ENCODE measurements around the gene LCOR.

The LCOR gene

GRCh38 chr10:96988426-96988825 is 156.3 kb downstream of the LCOR start:
- no peak for DNase-seq

GRCh38 chr10:96991313-96991841 is 159.3 kb downstream of the LCOR start:
- DNase-seq, result no peak

GRCh38 chr10:96992721-96993120 is 160.6 kb downstream of the LCOR start:
- no peak for DNase-seq

GRCh38 chr10:96995851-96996250 is 163.8 kb downstream of the LCOR start:
- no peak for DNase-seq

- DNase-seq, result no peak
Observed at GRCh38 chr10:96996275-96996965, 164.3 kb downstream of the LCOR start.

- no peak for DNase-seq
Observed at GRCh38 chr10:96998329-96998888, 166.3 kb downstream of the LCOR start.

- DNase-seq, result no peak
Observed at GRCh38 chr10:96999337-96999736, 167.2 kb downstream of the LCOR start.

- no peak for DNase-seq
Observed at GRCh38 chr10:96999987-97000386, 167.9 kb downstream of the LCOR start.

GRCh38 chr10:97000487-97001182 is 168.5 kb downstream of the LCOR start:
- DNase-seq, result no peak

GRCh38 chr10:97001183-97001991 is 169.3 kb downstream of the LCOR start:
- DNase-seq, result no peak

GRCh38 chr10:97002670-97003069 is 170.6 kb downstream of the LCOR start:
- DNase-seq, result no peak

- no peak for DNase-seq
Observed at GRCh38 chr10:97003151-97003803, 171.2 kb downstream of the LCOR start.

GRCh38 chr10:97003804-97004201 is 171.7 kb downstream of the LCOR start:
- no peak for DNase-seq

- no peak for DNase-seq
Observed at GRCh38 chr10:97004591-97004990, 172.5 kb downstream of the LCOR start.

GRCh38 chr10:97005349-97005748 is 173.3 kb downstream of the LCOR start:
- no peak for DNase-seq

GRCh38 chr10:97006364-97006763 is 174.3 kb downstream of the LCOR start:
- DNase-seq, result no peak

- no peak for DNase-seq
Observed at GRCh38 chr10:97007417-97007816, 175.3 kb downstream of the LCOR start.

GRCh38 chr10:97010695-97011206 is 178.7 kb downstream of the LCOR start:
- no peak for DNase-seq

GRCh38 chr10:97011397-97011796 is 179.3 kb downstream of the LCOR start:
- no peak for DNase-seq

- DNase-seq, result no peak
Observed at GRCh38 chr10:97012470-97012869, 180.4 kb downstream of the LCOR start.

- DNase-seq, result no peak
Observed at GRCh38 chr10:97013568-97013967, 181.5 kb downstream of the LCOR start.

GRCh38 chr10:97013983-97014382 is 181.9 kb downstream of the LCOR start:
- DNase-seq, result no peak

Measured in NCI-H2081 (cell line).